GM12875 (cell line): ENCODE data around the gene PARP8.

Source experiments
- H3K4me3 ChIP-seq: one replicate; pipeline ENCODE4 v1.5.1; 2011; ENCODE audit warnings: low read depth, low read length, control low read depth
- TF ChIP-seq, protein P1 (sequence below): IDR thresholded peaks from 2 replicates; pipeline ENCODE4 v1.5.1; 2011; ENCODE audit warnings: low read depth, mild to moderate bottlenecking, control low read depth, inconsistent platforms, low read length, moderate library complexity, borderline replicate concordance; ENCODE audit not compliant: insufficient read depth

The PARP8 gene

DNA sequence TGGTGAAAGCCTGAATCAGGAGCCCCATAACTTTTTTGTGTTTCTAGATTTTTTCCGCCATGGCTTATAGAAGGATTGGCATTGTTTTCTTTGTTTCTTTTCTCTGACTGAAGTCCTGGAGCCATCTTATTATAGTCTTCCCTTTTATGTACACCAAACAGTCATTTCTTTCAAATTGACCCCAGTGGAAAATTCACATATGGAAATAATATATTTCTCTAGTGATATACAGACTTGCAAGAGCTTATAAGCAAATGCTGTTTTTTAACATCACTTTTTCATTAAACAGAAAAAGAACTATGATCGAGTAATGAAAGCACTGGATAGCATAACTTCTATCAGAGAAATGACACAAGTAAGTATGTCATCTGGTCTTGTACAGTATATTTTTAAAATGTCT lies 155.6 kb downstream of the PARP8 start:
- no peak overlapping the region for H3K4me3 ChIP-seq
- TF ChIP-seq, protein P1, sequence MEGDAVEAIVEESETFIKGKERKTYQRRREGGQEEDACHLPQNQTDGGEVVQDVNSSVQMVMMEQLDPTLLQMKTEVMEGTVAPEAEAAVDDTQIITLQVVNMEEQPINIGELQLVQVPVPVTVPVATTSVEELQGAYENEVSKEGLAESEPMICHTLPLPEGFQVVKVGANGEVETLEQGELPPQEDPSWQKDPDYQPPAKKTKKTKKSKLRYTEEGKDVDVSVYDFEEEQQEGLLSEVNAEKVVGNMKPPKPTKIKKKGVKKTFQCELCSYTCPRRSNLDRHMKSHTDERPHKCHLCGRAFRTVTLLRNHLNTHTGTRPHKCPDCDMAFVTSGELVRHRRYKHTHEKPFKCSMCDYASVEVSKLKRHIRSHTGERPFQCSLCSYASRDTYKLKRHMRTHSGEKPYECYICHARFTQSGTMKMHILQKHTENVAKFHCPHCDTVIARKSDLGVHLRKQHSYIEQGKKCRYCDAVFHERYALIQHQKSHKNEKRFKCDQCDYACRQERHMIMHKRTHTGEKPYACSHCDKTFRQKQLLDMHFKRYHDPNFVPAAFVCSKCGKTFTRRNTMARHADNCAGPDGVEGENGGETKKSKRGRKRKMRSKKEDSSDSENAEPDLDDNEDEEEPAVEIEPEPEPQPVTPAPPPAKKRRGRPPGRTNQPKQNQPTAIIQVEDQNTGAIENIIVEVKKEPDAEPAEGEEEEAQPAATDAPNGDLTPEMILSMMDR, result no peak

DNA sequence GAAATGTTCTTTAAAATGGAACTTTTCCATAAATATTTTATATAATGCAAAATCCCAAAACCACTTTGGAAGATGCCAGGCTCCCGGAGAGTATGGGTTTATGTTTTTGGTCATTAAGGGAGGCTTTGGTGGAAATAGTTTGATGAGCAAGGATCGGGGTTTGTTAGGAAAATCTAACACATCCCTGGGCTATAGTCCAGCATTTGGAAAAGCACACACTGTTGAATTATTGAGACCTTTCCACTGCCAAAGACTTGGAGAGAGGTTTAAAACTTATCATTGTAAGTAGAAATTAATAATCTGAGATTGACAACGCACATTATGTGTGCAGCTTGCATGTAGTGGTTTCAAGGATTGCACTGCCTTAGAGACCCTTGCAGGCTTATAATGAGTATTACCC lies 156.3 kb downstream of the PARP8 start:
- TF ChIP-seq, protein P1, result no peak
- H3K4me3 ChIP-seq, result no peak overlapping the region

DNA sequence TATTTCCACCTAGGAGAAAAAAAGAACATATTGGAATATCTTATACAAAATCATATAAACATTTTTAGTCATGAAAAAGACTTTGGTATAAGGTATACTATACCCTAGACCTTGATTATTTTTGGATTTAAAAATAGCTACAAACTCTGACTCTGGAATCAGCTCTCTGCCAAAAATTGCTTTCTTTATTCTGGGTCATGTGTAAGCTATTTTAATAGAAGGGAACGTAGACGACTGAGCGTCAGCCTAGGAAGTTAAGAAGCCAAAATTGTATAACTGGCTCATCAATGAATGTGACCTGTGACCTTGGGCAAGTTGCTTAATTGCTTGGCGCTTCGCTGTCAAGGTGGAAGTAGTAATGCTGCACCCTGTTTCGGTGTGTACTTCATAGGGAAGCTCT lies 157.1 kb downstream of the PARP8 start:
- TF ChIP-seq, protein P1, result no peak
- no peak overlapping the region for H3K4me3 ChIP-seq

DNA sequence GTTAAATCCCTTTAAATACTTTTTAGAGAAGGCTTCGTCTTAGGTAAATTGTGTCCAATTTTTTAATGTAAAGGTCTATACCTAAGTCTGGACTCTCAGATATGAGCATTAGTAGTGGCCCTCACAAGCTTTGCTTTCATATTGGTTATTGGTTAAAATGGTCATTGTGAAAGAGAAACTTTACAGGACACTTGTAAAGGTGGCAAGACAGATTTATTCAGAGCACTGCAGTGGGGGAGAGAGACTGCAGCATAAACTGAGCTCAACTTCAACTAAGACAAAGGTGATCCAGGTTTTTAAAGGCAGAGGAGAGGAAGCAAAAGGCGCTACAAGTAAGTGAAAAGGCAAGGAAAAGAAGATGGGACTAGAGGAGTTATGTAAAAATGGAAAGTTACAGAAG lies 157.7 kb downstream of the PARP8 start:
- H3K4me3 ChIP-seq, result no peak overlapping the region
- TF ChIP-seq, protein P1, result no peak

DNA sequence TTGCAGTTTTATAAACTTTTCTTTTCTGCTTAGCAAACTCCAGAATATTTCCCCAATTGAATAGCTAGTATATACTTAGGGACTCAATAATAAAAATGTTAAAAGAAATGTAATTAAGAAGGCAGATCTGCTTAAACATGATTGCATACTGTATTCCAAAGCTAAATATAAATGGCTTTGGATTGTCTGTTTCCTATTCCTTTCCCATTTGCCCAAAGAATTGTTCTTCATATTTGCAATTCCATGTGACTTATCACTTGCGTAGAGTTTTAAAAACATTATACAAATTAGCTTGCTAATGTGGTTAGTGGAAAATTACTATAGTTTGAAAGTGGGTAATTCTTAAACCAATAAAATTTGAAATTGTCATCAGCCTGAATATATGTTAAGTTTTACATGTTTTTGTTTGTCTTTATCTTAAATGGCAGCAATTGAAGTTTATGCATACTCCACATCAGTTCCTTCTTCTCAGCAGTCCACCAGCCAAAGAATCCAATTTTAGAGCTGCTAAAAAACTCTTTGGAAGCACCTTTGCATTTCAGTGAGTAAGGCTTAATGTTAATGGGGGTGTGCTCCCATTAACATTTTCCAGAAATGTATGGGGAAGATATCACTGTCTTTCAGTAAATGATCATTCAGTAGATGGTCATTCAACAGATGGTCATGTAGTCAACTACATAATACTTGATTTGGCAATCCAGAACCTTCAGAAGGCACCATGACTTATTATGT lies 161.2 kb downstream of the PARP8 start:
- H3K4me3 ChIP-seq, result no peak overlapping the region
- TF ChIP-seq, protein P1, result no peak

DNA sequence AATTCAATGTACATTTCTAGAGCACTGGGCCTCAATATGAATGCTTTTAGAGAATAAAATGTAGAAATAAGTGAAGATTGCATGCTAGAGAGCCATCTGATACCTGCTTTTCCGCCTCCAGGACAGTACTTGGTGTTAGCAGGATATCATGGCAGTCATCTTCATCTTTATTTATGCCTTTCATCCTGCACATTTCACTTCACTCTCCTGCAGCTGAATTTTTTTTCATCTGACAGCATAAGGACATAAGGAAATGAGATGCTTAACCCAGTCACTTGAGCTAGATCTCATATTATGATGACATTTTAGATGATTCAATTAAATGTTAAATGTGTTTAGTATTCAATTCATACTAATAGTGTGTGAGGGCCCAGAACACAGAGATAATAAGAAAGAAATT lies 162.6 kb downstream of the PARP8 start:
- TF ChIP-seq, protein P1, result no peak
- no peak overlapping the region for H3K4me3 ChIP-seq

DNA sequence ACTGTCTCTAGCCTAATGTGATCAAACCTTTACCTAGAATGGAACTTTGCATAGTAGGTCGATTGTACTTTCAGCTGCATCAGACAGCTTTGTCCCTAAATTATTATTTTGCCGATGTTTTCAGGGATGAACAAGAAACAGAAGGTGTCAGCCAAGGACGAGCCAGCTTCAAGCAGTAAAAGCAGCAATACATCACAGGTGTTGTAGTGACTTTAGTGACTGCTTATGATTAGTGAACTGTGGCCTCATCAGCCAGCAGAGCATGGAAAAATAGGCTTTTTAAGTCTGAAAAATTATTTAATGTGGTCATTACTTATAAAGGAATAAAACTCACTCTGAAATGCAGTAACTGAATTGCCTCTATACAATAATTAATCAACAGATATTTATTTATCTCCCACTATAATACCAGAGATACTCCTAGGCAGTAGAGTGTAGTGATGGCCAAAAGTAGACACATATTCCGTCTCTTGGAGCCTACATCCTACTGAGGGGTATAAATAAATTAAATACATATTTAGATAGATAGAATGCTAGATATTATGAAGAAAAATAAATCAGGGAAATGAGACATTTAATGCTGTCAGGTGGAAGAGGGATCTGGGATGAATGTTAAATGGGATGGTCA lies 166.3 kb downstream of the PARP8 start:
- TF ChIP-seq, protein P1, result no peak
- H3K4me3 ChIP-seq, result no peak overlapping the region
